CD4-positive, alpha-beta T cell treated with Interferon alpha-2 for 1 hour (primary cell): Measurements from ENCODE around the gene KRT1.
A peak's percentile ranks its signal among the peaks of the same experiment; 100 is the strongest.

Experiments
- DNase-seq, 2 donors: peaks; one replicate each; pipeline ENCODE4 v3.0.0-alpha.2; 2020 to 2022

The KRT1 gene

GRCh38 chr12:52698651-52699340 lies 18.6 kb upstream of the KRT1 start:
- no peak for DNase-seq

- no peak for DNase-seq
These were observed 16.9 kb upstream of the KRT1 start for GRCh38 chr12:52697058-52697582.

- DNase-seq = no peak
These were observed 16.4 kb upstream of the KRT1 start for GRCh38 chr12:52696588-52696987.

DNA sequence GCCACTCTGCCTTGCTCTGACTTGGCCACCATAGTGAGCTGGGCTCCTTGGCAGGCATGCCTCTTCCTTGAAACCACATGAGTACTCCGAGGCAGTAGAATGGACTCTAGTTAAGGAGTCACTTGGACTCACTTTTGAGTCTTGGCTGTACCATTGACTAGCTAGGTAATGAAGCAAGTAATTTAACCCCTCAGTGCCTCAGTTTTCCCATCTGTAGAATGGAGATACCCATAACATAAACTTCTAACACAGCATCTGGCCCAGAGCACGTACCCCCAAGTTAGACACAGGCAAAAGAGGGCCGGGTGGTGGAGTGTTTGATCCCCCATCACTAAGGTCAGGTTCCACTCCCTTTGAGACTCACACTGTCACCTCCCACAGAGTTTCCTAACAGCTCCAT lies 14.8 kb upstream of the KRT1 start:
- no peak for DNase-seq

GRCh38 chr12:52694151-52694550 lies 13.9 kb upstream of the KRT1 start:
- DNase-seq = no peak

DNA sequence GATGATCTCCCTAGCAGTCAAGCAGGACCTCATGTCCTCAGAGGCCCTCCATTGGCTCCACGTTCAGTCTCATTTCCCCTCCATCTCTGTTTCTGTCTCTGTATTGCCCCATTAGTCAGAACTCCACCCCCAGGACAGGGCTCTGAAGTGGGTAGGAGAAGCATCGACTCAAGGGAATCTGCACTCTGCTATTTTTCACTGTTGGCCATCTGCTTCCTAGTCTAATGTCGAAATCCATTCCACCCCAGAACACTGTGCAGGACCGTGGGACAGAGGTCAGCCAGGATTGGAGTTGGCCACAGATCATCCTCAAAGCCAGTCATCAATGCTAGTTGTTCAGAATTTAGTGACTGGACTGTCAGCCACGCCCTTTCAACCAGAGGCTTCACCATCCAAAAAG lies 13.1 kb upstream of the KRT1 start:
- no peak for DNase-seq

GRCh38 chr12:52692254-52692653 lies 12.0 kb upstream of the KRT1 start:
- DNase-seq = no peak

DNA sequence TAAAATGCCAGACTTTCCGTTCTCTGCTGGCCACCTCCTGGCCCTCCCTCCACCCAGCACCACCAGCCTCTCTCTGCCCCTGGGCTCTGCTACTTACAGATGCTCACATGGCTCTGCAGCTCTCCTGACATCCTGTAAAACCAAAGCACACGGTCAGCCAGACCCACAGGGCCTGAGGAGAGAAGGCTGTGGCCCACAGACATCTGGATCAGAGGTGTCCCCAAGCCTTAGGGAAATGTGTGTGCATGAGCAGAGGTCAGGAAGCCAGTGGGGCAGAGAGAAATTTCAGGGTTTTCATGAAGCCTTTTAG lies 11.6 kb upstream of the KRT1 start:
- DNase-seq = no peak

GRCh38 chr12:52691076-52691840 lies 11.1 kb upstream of the KRT1 start:
- peak; percentile 15 to 54 for DNase-seq

- no peak for DNase-seq
These were observed 10.3 kb upstream of the KRT1 start for GRCh38 chr12:52690351-52691075.

DNA sequence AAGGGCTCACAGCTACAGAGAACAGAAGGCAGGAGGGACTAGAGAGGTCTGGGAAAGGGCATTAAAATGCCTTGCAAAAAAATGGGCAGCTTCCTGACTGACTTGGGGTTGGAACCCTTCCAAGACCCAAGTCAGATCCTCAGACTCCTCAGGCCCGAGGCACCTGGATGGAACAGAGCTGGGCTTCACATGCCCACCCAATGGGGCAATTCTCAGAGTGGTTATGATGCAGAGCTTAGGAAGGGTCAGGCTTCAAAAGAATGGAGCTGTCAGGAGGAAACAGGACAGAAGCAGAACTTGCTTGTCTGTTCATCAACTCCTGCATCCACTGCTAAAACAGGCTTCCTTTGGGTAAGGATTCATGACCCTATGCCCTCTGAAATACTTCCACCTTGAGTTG lies 9.7 kb upstream of the KRT1 start:
- DNase-seq = no peak

DNA sequence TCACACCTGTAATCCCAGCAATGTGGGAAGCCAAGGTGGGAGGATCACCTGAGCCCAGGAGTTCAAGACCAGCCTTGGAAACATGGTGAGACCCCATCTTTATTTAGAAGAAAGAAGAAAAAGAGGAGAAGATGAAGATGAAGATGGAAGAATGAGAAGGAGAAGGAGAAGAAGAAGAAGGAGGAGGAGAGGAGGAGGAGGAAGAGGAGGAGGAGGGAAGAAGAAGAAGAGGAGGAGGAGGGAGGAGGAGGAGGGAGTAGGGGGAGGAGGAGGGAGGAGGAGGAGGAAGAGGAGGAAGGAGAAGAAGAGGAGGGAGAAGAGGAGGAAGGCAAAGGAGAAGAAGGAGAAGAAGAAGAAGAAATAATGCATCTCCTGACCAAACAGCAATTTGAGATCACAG lies 9.0 kb upstream of the KRT1 start:
- no peak for DNase-seq

- no peak for DNase-seq
These were observed 8.3 kb upstream of the KRT1 start for GRCh38 chr12:52688481-52688880.

DNA sequence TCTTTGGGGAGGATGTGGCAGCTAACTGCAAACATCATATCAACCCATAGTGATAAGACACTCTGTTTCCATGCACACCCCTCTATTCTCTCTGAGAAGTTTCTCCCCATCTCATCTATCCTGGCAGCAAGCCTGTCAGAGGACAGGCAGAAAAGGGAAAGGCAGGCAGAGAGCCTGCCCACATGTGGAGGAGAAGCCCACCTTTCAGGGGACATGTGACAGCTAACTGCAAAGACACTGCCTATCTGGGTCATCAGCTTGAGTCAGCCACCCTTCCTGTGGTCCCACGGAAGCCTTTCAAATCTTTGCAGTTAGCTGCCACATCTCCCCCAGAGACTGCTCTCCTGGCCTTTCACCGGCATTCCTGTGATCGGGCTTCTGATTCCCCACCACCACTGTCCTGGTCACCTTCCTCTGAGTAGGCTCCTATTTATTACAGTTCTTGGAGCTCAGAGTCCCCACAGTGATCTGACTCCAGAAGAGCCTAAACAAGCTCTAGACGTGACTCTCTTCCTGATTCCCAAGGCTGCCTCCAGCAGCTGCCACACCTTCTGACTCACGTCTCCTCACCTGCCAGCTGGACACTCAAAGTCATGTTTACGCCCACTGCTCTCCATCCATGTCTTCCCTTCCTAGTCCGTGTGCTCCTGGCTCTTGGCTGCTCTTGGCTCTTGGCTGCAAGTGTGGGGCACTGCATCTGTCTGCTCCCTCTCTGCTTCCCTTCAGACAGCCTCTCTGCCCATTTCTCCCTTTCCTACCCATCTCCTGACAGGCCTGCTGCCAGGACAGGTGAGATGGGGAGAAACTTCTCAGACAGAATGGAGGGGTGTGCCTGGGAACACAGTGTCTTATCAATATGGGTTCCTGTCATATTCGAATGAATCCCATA lies 7.5 kb upstream of the KRT1 start:
- no peak for DNase-seq

DNA sequence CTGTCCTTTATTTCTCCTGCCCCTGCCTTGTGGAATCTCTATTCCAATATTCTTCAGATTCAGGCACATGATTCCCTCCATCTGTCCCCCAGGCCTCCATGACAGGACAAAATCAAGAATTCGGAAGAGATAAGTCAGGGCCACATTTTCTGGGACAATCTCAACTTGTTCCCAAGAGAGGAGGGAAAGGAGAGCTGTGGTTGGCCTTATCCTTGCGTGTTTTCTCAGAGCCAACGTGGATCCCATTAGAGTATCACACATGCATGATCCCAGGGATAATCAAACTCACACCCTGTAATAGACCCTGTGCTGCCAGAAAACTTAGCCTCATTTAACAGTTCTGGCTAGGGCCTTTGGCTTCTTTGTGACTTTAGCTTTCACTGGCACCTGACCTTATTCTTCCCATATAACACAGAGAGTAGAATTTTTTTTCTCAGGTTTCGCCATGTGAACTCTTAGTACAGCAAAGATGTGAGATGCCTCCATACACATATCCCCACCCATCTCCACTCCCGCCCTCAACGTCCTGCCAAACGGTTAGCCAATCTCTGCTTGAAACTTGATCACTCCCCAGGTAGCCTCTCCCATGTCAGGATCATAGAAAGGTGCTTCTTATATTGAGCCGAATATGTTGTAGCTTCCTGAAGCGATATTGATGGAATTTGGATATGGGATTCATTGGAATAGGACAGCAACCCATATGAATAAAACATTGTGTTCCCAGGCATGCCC lies 6.7 kb upstream of the KRT1 start:
- no peak for DNase-seq

- DNase-seq = no peak
These were observed 5.9 kb upstream of the KRT1 start for GRCh38 chr12:52686063-52686462.

GRCh38 chr12:52685406-52685890 lies 5.2 kb upstream of the KRT1 start:
- DNase-seq = no peak

DNA sequence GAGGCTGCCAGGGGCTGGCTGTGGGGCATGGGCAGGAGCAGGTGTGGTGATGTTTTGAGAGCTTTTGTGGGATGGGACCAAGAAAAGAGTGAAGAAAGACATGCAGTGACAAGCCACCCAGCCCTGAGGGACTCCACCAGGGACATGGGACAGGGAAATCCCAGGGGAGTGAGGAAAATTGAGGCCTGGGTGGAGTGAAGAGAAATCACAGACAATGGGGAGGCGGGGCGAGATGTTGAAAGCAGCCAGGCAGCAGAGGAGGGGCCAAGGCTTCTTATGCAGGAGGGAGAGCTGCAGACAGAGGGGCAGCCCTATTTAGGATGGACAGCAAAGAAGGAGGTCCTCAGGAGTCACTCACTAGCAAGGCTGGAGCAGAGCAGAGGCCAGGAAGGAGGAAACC lies 4.2 kb upstream of the KRT1 start:
- no peak for DNase-seq

GRCh38 chr12:52683575-52684300 lies 3.5 kb upstream of the KRT1 start:
- no peak for DNase-seq

DNA sequence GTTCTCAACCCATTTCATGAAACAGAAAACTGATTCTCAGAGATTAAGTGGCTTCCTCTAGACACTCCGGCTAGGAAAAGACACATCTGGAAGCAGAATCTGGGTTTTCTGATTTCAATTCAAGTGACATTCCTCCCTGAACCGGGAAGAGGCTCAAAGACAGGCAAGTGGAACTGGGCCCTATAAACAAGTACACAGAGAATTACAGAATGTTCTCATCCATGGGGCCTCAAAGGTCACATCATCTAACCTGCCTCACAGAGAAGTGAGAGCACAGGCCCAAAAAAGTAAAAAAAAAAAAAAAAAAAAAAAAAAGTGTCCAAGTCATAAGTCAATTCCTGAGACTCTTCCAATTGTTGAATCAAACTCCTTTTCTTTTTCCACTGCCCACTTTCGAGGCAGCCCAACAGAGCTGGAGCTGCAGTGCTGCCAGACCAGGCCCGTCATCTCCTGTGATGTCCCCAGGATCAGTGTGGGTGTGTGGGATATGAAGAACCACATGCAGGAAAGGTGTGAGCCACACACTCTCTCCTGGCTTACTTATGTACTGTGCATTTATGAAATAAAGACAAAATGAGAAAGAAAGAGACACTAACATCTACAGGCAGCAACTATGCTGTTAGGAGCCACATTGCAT lies 2.8 kb upstream of the KRT1 start:
- DNase-seq = no peak

DNA sequence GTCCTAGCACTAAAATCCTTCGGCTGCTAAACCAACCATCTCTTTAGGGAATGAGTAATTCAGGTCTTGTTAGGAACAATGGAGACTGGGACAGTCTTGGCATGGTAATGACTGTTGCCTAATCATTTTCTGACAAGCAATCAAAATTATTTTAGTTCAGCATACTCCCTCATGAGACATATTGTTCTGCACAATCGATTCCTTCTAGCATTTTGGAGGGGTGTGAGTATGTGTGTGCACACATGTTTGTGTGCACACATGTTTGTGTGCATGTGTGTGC lies 2.1 kb upstream of the KRT1 start:
- DNase-seq = no peak
